GM23338 (cell line): ENCODE results near the gene CFTR. TPM values are rescaled to one million over a fixed set of nuclear protein-coding genes. Genes with fewer than 3 reads are reported as not detected.
A peak's percentile ranks its signal among the peaks of the same experiment; 100 is the strongest.

Experiments used
- ATAC-seq: fragments of 200-7000 bp; cut with Tn5 transposase; 3 replicates; pipeline ENCODE4 v1.9.1; 2020
- DNase-seq: peaks from one replicate; pipeline ENCODE4 v3.0.0-alpha.2; 2015; ENCODE audit warnings: low spot score
- H2AFZ ChIP-seq: fragments of 200-600 bp; sonication (generic); 2 replicates; pipeline ENCODE4 v1.8.0; 2016; ENCODE audit warnings: antibody characterized with exemption, mild to moderate bottlenecking, moderate library complexity
- H3F3A ChIP-seq: fragments of 200-600 bp; sonication (generic); replicated peaks from 2 replicates; pipeline ENCODE4 v1.8.0; 2017; ENCODE audit warnings: antibody characterized with exemption, mixed run types, low read depth
- H3K27ac ChIP-seq: fragments of 200-600 bp; sonication (generic); 2 replicates; pipeline ENCODE4 v1.6.1; 2016; ENCODE audit warnings: low read depth
- H3K27me3 ChIP-seq: fragments of 200-600 bp; sonication (generic); 2 replicates; pipeline ENCODE4 v1.8.0; 2016; ENCODE audit warnings: mild to moderate bottlenecking, mixed run types, moderate library complexity; ENCODE audit not compliant: insufficient read depth
- H3K36me3 ChIP-seq: fragments of 200-600 bp; sonication (generic); 2 replicates; pipeline ENCODE4 v1.8.0; 2016; ENCODE audit warnings: mild to moderate bottlenecking; ENCODE audit not compliant: insufficient read depth
- H3K4me1 ChIP-seq: fragments of 200-600 bp; sonication (generic); 2 replicates; pipeline ENCODE4 v1.8.0; 2016; ENCODE audit warnings: mild to moderate bottlenecking, moderate library complexity; ENCODE audit not compliant: insufficient read depth
- H3K4me2 ChIP-seq: fragments of 200-600 bp; sonication (generic); 2 replicates; pipeline ENCODE4 v1.7.1; 2017; ENCODE audit warnings: mixed run types
- H3K4me3 ChIP-seq: fragments of 200-600 bp; sonication (generic); 2 replicates; pipeline ENCODE4 v1.6.1; 2016; ENCODE audit warnings: mixed run types
- H3K79me2 ChIP-seq: fragments of 200-600 bp; sonication (generic); replicated peaks from 2 replicates; pipeline ENCODE4 v1.8.0; 2017; ENCODE audit warnings: mild to moderate bottlenecking; ENCODE audit not compliant: insufficient read depth
- H3K9me2 ChIP-seq: fragments of 200-600 bp; sonication (generic); 2 replicates; pipeline ENCODE4 v1.8.0; 2017; ENCODE audit not compliant: insufficient read depth
- H4K20me1 ChIP-seq: fragments of 200-600 bp; sonication (generic); replicated peaks from 2 replicates; pipeline ENCODE4 v1.8.0; 2017; ENCODE audit warnings: mild to moderate bottlenecking; ENCODE audit not compliant: insufficient read depth
- H3K27ac Mint-ChIP-seq: 2 replicates; pipeline ENCODE4 v1.8.0; 2020; ENCODE audit warnings: inconsistent platforms, mild to moderate bottlenecking, moderate library complexity, mixed read lengths
- H3K27me3 Mint-ChIP-seq: 3 replicates; pipeline ENCODE4 v1.8.0; 2022; ENCODE audit warnings: low read depth, mild to moderate bottlenecking, moderate library complexity, mixed read lengths, inconsistent platforms; ENCODE audit not compliant: insufficient read depth, poor library complexity
- H3K36me3 Mint-ChIP-seq: 3 replicates; pipeline ENCODE4 v1.8.0; 2021; ENCODE audit warnings: low read depth, mild to moderate bottlenecking, inconsistent platforms, moderate library complexity, mixed read lengths
- H3K4me1 Mint-ChIP-seq: 3 replicates; pipeline ENCODE4 v1.8.0; 2020; ENCODE audit warnings: mild to moderate bottlenecking, inconsistent platforms, mixed read lengths
- H3K4me3 Mint-ChIP-seq: 3 replicates; pipeline ENCODE4 v1.8.0; 2021; ENCODE audit warnings: moderate library complexity, mild to moderate bottlenecking, inconsistent platforms, mixed read lengths
- H3K9me3 Mint-ChIP-seq: 3 replicates; pipeline ENCODE4 v1.8.0; 2020; ENCODE audit warnings: moderate library complexity, mild to moderate bottlenecking, inconsistent platforms, mixed read lengths
- CREB1 ChIP-seq: fragments of 250-450 bp; sonication (Bioruptor Pico); IDR thresholded peaks from 2 replicates; pipeline ENCODE4 v1.5.0; 2020; ENCODE audit warnings: low read depth, mild to moderate bottlenecking, moderate library complexity
- EZH2 ChIP-seq: fragments of 200-600 bp; sonication (generic); IDR thresholded peaks from one replicate; pipeline ENCODE4 v1.8.0; 2017; ENCODE audit warnings: antibody characterized with exemption, mild to moderate bottlenecking, low read depth; ENCODE audit not compliant: unreplicated experiment
- EZH2phosphoT487 ChIP-seq: fragments of 200-600 bp; sonication (generic); IDR thresholded peaks from one replicate; pipeline ENCODE4 v1.8.1; 2018; ENCODE audit warnings: antibody characterized with exemption; ENCODE audit not compliant: unreplicated experiment
- NANOG ChIP-seq: IDR thresholded peaks from 2 replicates; pipeline ENCODE4 v1.6.1; 2016; ENCODE audit warnings: antibody characterized with exemption, borderline replicate concordance
- POLR2AphosphoS5 ChIP-seq: IDR thresholded peaks from 2 replicates; pipeline ENCODE4 v1.6.1; 2016; ENCODE audit warnings: antibody characterized with exemption, low read depth
- STAT1 ChIP-seq: IDR thresholded peaks from one replicate; pipeline ENCODE4 v1.6.1; 2016; ENCODE audit warnings: antibody characterized with exemption; ENCODE audit not compliant: unreplicated experiment
- ZNF114 ChIP-seq: fragments of 250-450 bp; sonication (Bioruptor Pico); IDR thresholded peaks from 2 replicates; pipeline ENCODE4 v1.5.0; 2020; ENCODE audit warnings: mild to moderate bottlenecking, moderate library complexity
- ZNF331 ChIP-seq: fragments of 250-450 bp; sonication (Bioruptor Pico); IDR thresholded peaks from 2 replicates; pipeline ENCODE4 v1.5.0; 2020; ENCODE audit warnings: low read depth, mild to moderate bottlenecking, moderate library complexity
- polyA plus RNA-seq: library from polyadenylated mRNA; unstranded; fragments of >200 nt; fragmentation: Nextera tagmentation; extraction: Ambion mirVana; gene quantifications from 2 replicates; pipeline ENCODE4 v1.2.1, GENCODE V29; 2016
- total RNA-seq: library from RNA; depleted of rRNA; stranded (reverse); fragments of >200 nt; shearing (Covaris generic); gene quantifications from 2 replicates; pipeline ENCODE4 v1.2.3, GENCODE V29; 2014
- TF ChIP-seq, protein P1 (sequence below): IDR thresholded peaks from one replicate; pipeline ENCODE4 v1.6.1; 2018; ENCODE audit warnings: antibody characterized with exemption; ENCODE audit not compliant: unreplicated experiment
- TF ChIP-seq, protein P2 (sequence below), 2 experiments: fragments of 200-600 bp in 1 of 2; sonication (generic) in 1 of 2; conservative IDR thresholded peaks; 2 replicates each; pipeline versions ENCODE4 v1.5.1 to v1.6.1; 2016 to 2017; ENCODE audit warnings: antibody characterized with exemption in 2 of 2, low read depth in 2 of 2, mild to moderate bottlenecking in 2 of 2, moderate library complexity in 1 of 2
- TF ChIP-seq, protein P3 (sequence below): IDR thresholded peaks from 2 replicates; pipeline ENCODE4 v1.6.1; 2016; ENCODE audit warnings: antibody characterized with exemption

Gene CFTR
- total and polyA plus RNA-seq, 2 experiments from 2014 or later = 0.45 to 1.2 TPM

DNA sequence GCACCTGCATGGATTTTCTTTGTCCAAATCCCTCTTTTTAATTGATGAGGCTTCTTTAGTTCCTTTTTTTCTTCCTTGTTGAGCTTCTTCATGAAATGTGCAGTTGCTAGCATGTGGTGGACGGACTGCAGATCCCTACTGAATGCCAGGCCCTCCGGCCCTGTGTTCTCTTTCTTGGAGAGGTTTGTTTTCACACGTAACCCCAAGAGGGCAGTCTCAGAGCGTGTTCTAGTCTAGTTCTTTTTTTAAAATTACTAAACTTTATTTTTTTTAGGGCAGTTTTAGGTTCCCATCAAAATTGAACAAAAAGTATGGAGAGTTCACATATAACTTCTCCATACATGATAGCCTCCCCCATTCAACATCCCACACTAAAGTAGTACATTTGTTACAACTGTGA lies 190.0 kb downstream of the CFTR start:
- H3F3A ChIP-seq = no peaks in the 10 kb centered on the region
- ATAC-seq = peak; percentile 37
- peak; percentile 58 for DNase-seq
- H3K4me3 Mint-ChIP-seq = no peak overlapping the region
- H3K27me3 ChIP-seq = no peaks in the 10 kb centered on the region
- H3K79me2 ChIP-seq = no peaks in the 10 kb centered on the region
- no peaks in the 10 kb centered on the region for H3K9me2 ChIP-seq
- no peak overlapping the region for H2AFZ ChIP-seq
- TF ChIP-seq EZH2 (no peak), ZNF114 (CRISPR knock-in tag) (no peak), POLR2AphosphoS5 (no peak), ZNF331 (CRISPR knock-in tag) (no peak)
- TF ChIP-seq, protein P1, sequence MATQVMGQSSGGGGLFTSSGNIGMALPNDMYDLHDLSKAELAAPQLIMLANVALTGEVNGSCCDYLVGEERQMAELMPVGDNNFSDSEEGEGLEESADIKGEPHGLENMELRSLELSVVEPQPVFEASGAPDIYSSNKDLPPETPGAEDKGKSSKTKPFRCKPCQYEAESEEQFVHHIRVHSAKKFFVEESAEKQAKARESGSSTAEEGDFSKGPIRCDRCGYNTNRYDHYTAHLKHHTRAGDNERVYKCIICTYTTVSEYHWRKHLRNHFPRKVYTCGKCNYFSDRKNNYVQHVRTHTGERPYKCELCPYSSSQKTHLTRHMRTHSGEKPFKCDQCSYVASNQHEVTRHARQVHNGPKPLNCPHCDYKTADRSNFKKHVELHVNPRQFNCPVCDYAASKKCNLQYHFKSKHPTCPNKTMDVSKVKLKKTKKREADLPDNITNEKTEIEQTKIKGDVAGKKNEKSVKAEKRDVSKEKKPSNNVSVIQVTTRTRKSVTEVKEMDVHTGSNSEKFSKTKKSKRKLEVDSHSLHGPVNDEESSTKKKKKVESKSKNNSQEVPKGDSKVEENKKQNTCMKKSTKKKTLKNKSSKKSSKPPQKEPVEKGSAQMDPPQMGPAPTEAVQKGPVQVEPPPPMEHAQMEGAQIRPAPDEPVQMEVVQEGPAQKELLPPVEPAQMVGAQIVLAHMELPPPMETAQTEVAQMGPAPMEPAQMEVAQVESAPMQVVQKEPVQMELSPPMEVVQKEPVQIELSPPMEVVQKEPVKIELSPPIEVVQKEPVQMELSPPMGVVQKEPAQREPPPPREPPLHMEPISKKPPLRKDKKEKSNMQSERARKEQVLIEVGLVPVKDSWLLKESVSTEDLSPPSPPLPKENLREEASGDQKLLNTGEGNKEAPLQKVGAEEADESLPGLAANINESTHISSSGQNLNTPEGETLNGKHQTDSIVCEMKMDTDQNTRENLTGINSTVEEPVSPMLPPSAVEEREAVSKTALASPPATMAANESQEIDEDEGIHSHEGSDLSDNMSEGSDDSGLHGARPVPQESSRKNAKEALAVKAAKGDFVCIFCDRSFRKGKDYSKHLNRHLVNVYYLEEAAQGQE = no peak
- TF ChIP-seq, protein P2, sequence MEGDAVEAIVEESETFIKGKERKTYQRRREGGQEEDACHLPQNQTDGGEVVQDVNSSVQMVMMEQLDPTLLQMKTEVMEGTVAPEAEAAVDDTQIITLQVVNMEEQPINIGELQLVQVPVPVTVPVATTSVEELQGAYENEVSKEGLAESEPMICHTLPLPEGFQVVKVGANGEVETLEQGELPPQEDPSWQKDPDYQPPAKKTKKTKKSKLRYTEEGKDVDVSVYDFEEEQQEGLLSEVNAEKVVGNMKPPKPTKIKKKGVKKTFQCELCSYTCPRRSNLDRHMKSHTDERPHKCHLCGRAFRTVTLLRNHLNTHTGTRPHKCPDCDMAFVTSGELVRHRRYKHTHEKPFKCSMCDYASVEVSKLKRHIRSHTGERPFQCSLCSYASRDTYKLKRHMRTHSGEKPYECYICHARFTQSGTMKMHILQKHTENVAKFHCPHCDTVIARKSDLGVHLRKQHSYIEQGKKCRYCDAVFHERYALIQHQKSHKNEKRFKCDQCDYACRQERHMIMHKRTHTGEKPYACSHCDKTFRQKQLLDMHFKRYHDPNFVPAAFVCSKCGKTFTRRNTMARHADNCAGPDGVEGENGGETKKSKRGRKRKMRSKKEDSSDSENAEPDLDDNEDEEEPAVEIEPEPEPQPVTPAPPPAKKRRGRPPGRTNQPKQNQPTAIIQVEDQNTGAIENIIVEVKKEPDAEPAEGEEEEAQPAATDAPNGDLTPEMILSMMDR (conservative IDR thresholded peaks at IDR 0.05; ENCODE audit: low read depth in 2 of 2) = peak; percentile 65 to 66
- H3K4me1 ChIP-seq = peaks cover 33% of the 10 kb centered on the region
- H3K4me3 ChIP-seq = no peak overlapping the region
- no peak overlapping the region for H3K4me2 ChIP-seq
- no peaks in the 10 kb centered on the region for H3K9me3 Mint-ChIP-seq
- H4K20me1 ChIP-seq = no peaks in the 10 kb centered on the region
- peaks cover 13% of the 10 kb centered on the region for H3K27me3 Mint-ChIP-seq
- H3K27ac ChIP-seq = no peak overlapping the region
- peaks cover 44% of the 10 kb centered on the region for H3K4me1 Mint-ChIP-seq
- no peaks in the 10 kb centered on the region for H3K36me3 ChIP-seq
- H3K27ac Mint-ChIP-seq = no peak overlapping the region
- H3K36me3 Mint-ChIP-seq = no peaks in the 10 kb centered on the region

DNA sequence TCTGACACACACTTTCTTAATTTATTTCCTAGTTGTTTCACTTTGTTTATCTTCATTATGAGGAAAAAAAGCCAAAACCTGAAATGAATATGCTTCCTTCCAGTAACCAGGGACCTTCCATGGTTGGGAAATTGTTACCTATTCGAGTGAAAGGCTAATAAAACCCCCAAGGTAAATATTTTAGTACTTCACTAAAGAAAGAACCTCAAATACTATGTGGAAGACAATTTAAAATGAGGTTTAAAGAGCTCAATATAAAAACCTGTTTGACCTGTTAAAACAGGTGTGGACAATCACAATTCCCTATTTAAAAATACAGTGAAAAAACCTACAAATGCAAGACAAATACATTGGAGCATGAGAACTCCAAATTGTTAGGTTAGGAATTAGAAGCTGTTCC lies 192.6 kb downstream of the CFTR start:
- no peak overlapping the region; the same call in 1 of the 2 replicates for H3K4me2 ChIP-seq
- no peaks in the 10 kb centered on the region for H3K79me2 ChIP-seq
- no peaks in the 10 kb centered on the region for H4K20me1 ChIP-seq
- no peak for ATAC-seq
- no peak overlapping the region for H3K27ac ChIP-seq
- peaks cover 50% of the 10 kb centered on the region for H3K4me1 ChIP-seq
- Mint-ChIP-seq H3K36me3 (no peaks in the 10 kb centered on the region), H3K27me3 (peaks cover 12% of the 10 kb centered on the region), H3K27ac (no peak overlapping the region), H3K4me1 (peaks cover 61% of the 10 kb centered on the region), H3K9me3 (peaks cover 4% of the 10 kb centered on the region; the same call in 1 of the 3 replicates), H3K4me3 (no peak overlapping the region)
- no peaks in the 10 kb centered on the region for H3F3A ChIP-seq
- H3K27me3 ChIP-seq = no peaks in the 10 kb centered on the region
- no peaks in the 10 kb centered on the region for H3K36me3 ChIP-seq
- no peaks in the 10 kb centered on the region for H3K9me2 ChIP-seq
- H2AFZ ChIP-seq = no peak overlapping the region
- TF ChIP-seq NANOG (no peak), CREB1 (CRISPR knock-in tag) (no peak), ZNF331 (CRISPR knock-in tag) (no peak), EZH2phosphoT487 (no peak), POLR2AphosphoS5 (no peak), ZNF114 (CRISPR knock-in tag) (no peak), STAT1 (no peak)
- TF ChIP-seq, protein P3, sequence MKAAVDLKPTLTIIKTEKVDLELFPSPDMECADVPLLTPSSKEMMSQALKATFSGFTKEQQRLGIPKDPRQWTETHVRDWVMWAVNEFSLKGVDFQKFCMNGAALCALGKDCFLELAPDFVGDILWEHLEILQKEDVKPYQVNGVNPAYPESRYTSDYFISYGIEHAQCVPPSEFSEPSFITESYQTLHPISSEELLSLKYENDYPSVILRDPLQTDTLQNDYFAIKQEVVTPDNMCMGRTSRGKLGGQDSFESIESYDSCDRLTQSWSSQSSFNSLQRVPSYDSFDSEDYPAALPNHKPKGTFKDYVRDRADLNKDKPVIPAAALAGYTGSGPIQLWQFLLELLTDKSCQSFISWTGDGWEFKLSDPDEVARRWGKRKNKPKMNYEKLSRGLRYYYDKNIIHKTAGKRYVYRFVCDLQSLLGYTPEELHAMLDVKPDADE = no peak
- TF ChIP-seq, protein P1 = no peak
- TF ChIP-seq, protein P2 (conservative IDR thresholded peaks at IDR 0.05; ENCODE audit: low read depth in 2 of 2) = no peak
- H3K4me3 ChIP-seq = no peak overlapping the region
- no peak for DNase-seq
